Fibroblast of pulmonary artery (primary cell): Measurements from ENCODE around the gene CD2BP2.
A peak's percentile ranks its signal among the peaks of the same experiment; 100 is the strongest.

Source experiments
- DNase-seq: peaks from one replicate; pipeline ENCODE4 v3.0.0-alpha.2; 2010; ENCODE audit warnings: low read depth
- H3K4me3 ChIP-seq: replicated peaks from 2 replicates; pipeline ENCODE4 v1.5.1; 2011; ENCODE audit warnings: low read depth, mild to moderate bottlenecking, control low read depth, low read length, moderate library complexity
- CTCF ChIP-seq: IDR thresholded peaks from 2 replicates; pipeline ENCODE4 v1.5.1; 2011; ENCODE audit warnings: mild to moderate bottlenecking, control low read depth, low read length, inconsistent platforms; ENCODE audit errors: missing control alignments

Gene CD2BP2

GRCh38 chr16:30376461-30376902 is 21.4 kb upstream of the CD2BP2 start:
- no peak for DNase-seq
- no peak for TF ChIP-seq CTCF
- no peak overlapping the region for H3K4me3 ChIP-seq

- no peak for TF ChIP-seq CTCF
- DNase-seq: no peak
- H3K4me3 ChIP-seq: no peak overlapping the region
Measured at GRCh38 chr16:30375864-30376263, 20.8 kb upstream of the CD2BP2 start.

GRCh38 chr16:30374538-30374937 is 19.4 kb upstream of the CD2BP2 start, which contains the start of gene MYL11:
MYL11 (plus strand) TSS chr16:30374802; CDS start chr16:30374858, 56 bp downstream.
- no peak within 1 kb of the TSS for H3K4me3 ChIP-seq
- TF ChIP-seq CTCF: no peak
- no peak for DNase-seq

- no peak overlapping the region for H3K4me3 ChIP-seq
- TF ChIP-seq CTCF: no peak
- DNase-seq: no peak
Measured at GRCh38 chr16:30372725-30373124, 17.6 kb upstream of the CD2BP2 start.

- no peak overlapping the region for H3K4me3 ChIP-seq
- DNase-seq: no peak
- TF ChIP-seq CTCF: no peak
Measured at GRCh38 chr16:30372038-30372712, 17.1 kb upstream of the CD2BP2 start.

GRCh38 chr16:30371248-30371816 is 16.2 kb upstream of the CD2BP2 start:
- TF ChIP-seq CTCF: no peak
- no peak for DNase-seq
- H3K4me3 ChIP-seq: peak overlapping the region; percentile 55
